VCaP (cell line): ENCODE measurements around the gene KNDC1.

Source experiments
- H3K27ac ChIP-seq: fragments of 450-650 bp; 2 replicates; pipeline ENCODE4 v1.5.1; 2017
- CTCF ChIP-seq: fragments of 450-650 bp; conservative IDR thresholded peaks from 2 replicates; pipeline ENCODE4 v1.5.1; 2017; ENCODE audit warnings: mild to moderate bottlenecking, moderate library complexity

Gene KNDC1

GRCh38 chr10:133127291-133128125 lies 32.5 kb upstream of the KNDC1 start:
- TF ChIP-seq CTCF = no peak
- no peak overlapping the region for H3K27ac ChIP-seq

- TF ChIP-seq CTCF = no peak
- no peak overlapping the region for H3K27ac ChIP-seq
These were observed 31.6 kb upstream of the KNDC1 start for GRCh38 chr10:133128126-133129070.

GRCh38 chr10:133129071-133129858 lies 30.8 kb upstream of the KNDC1 start:
- H3K27ac ChIP-seq = no peak overlapping the region
- no peak for TF ChIP-seq CTCF

- TF ChIP-seq CTCF = no peak
- H3K27ac ChIP-seq = no peak overlapping the region
These were observed 30.0 kb upstream of the KNDC1 start for GRCh38 chr10:133129859-133130495.

- TF ChIP-seq CTCF = no peak
- no peak overlapping the region for H3K27ac ChIP-seq
These were observed 29.4 kb upstream of the KNDC1 start for GRCh38 chr10:133130602-133131001.

- TF ChIP-seq CTCF = no peak
- H3K27ac ChIP-seq = no peak overlapping the region
These were observed 29.0 kb upstream of the KNDC1 start for GRCh38 chr10:133131053-133131452.
